Pancreas (tissue), 10 donors: Measurements from ENCODE around the gene ZNF280D. TPM values are rescaled to one million over a fixed set of nuclear protein-coding genes. Genes with fewer than 3 reads are reported as not detected.

Experiments
- ATAC-seq, 4 donors: fragments of 200-7000 bp; cut with Tn5 transposase; one replicate each; pipeline versions ENCODE4 v1.8.0 to v1.9.1; 2020; ENCODE audit warnings: mild to moderate bottlenecking in 4 of 4, moderate library complexity in 4 of 4
- DNase-seq, 6 donors: peaks; one replicate each; pipeline ENCODE4 v3.0.0-alpha.2; 2020
- FAIRE-seq: peaks from 2 replicates; lab custom pipeline; 2012; peaks lifted over from hg19 to GRCh38; lab: Jason Lieb, UNC
- H3K27ac ChIP-seq, 4 donors: fragments of 200-600 bp; sonication (generic); 1 replicate in 3 of 4; 2 replicates in 1 of 4; pipeline versions ENCODE4 v1.5.0 to v1.8.0; 2020
- H3K27me3 ChIP-seq, 4 donors: fragments of 200-600 bp; one replicate each; pipeline ENCODE4 v1.8.0; 2021
- H3K36me3 ChIP-seq, 3 donors: fragments of 200-600 bp; sonication (generic) in 1 of 3; one replicate each; pipeline versions ENCODE4 v1.5.0 to v1.8.0; 2020 to 2021
- H3K4me1 ChIP-seq, 3 donors: fragments of 200-600 bp; one replicate each; pipeline ENCODE4 v1.8.0; 2021
- H3K4me3 ChIP-seq, 4 donors: fragments of 200-600 bp; sonication (generic) in 2 of 4; one replicate each; pipeline versions ENCODE4 v1.5.0 to v1.8.0; 2020 to 2021
- H3K9me3 ChIP-seq, 4 donors: fragments of 200-600 bp; one replicate each; pipeline ENCODE4 v1.8.0; 2021
- CTCF ChIP-seq, 4 donors: fragments of 200-600 bp; sonication (generic) in 3 of 4; IDR thresholded peaks; one replicate each; pipeline versions ENCODE4 v1.5.0 to v1.8.0; 2021; ENCODE audit warnings: antibody characterized with exemption in 4 of 4
- WGBS, 2 donors: extraction: QIAGEN DNeasy Blood & Tissue Kit; methylation state at CpG; one replicate each; pipeline ENCODE4 v1.1.7; 2013; 5-methylcytosine and 5-hydroxymethylcytosine counted together
- intact Hi-C, 3 donors: fragments of 100-400 bp; cut with DNase I; formaldehyde crosslinking; loops; one replicate each; pipeline versions ENCODE4 v1.11.1 to v1.14.2; 2022
- polyA plus RNA-seq, 2 donors: library from polyadenylated mRNA; stranded (reverse); fragments of 200-250 nt; gene quantifications; one replicate each; pipeline ENCODE4 v1.2.3, GENCODE V29; 2013
- total RNA-seq, 6 donors: library from RNA; stranded (reverse); fragmentation: NEBNext Ultra II Directional in 4 of 6; extraction: Animal tissue kit (Norgen Biotek cat#: 25700) in 4 of 6; gene quantifications; one replicate each; pipeline versions ENCODE4 v1.2.1 to v1.2.4, GENCODE V29; 2021 to 2023
- donor health status: healthy with polysubstance abuse.
- donor health status: DM: no; HTN: no; CAD: no; lungs with moderate emphysema.
- donor health status: DM: no; HTN: no; CAD: no.
- donor health status: control.
- donor health status: control.
- donor health status: Bipolar disorder and iron deficiency.
- donor health status: DM: yes; HTN: yes; CAD: no.
- donor health status: DM: no; HTN: no; CAD: no.
- donor health status: DM: no; HTN: no; CAD: no.
- donor health status: DM: yes; HTN: yes; CAD: no.

The ZNF280D gene
- total and polyA plus RNA-seq, 8 donors, result 13.9 to 31.6 (median 23.1) TPM

- whole genome bisulfite sequencing, 2 donors, result 53 to 57% methylated on average over 2 of the region's 2 CpGs
- no peaks in the 10 kb centered on the region for H3K27me3 ChIP-seq
- intact Hi-C loops, result no loop called here
- ATAC-seq (no peak), DNase-seq (no peak), FAIRE-seq (no peak)
- H3K4me3 ChIP-seq, result no peak overlapping the region
- H3K27ac ChIP-seq, result no peak overlapping the region
- H3K36me3 ChIP-seq, result no peaks in the 10 kb centered on the region
- no peaks in the 10 kb centered on the region for H3K9me3 ChIP-seq
- no peak for TF ChIP-seq CTCF (IDR thresholded peaks at IDR 0.05)
- H3K4me1 ChIP-seq, result no peaks in the 10 kb centered on the region
Measured at GRCh38 chr15:56619887-56620286, 113.4 kb downstream of the ZNF280D start.

DNA sequence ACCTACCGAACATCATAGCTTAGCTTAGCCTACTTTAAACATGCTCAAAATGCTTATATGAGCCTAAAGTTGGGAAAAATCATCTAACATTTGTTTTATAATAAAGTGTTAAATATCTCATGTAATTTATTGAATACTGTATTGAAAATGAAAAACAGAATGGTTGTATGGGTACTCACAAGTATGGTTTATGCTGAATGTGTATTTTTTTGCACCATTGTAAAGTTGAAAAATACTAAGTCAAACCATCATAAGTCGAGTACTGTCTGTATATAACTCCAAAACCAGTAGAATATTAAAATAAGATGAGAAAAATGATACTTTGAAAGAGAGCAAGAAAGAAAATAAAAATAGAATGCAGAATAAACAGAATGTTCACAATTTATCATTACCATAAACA is 115.7 kb downstream of the ZNF280D start:
- Histone ChIP-seq H3K36me3 (no peaks in the 10 kb centered on the region), H3K27me3 (no peaks in the 10 kb centered on the region), H3K4me1 (no peaks in the 10 kb centered on the region), H3K4me3 (no peak overlapping the region), H3K9me3 (no peaks in the 10 kb centered on the region), H3K27ac (no peak overlapping the region)
- DNase-seq (no peak), ATAC-seq (no peak), FAIRE-seq (no peak)
- WGBS, 2 donors, result 85 to 91% methylated on average over 2 of the region's 2 CpGs
- intact Hi-C loops, result no loop called here
- TF ChIP-seq CTCF (IDR thresholded peaks at IDR 0.05), result no peak

DNA sequence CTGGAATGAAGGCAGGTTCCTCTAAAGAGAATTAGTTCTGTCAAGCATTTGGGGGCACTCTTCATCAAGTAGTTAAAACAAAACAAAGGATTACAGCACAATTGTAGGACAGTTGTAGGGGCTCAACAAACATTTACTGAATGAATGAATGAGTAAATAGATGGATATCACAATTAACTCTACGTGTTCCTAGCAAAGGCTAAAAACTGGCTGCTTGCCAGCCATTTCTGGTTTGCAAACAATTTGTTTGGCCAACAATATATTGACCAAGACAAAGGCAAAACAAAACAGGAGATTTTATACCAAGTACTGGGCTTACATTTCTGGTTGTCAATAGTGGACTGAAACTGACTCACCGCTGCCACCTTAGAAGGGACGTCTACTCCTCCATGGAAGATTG is 116.8 kb downstream of the ZNF280D start:
- DNase-seq (no peak), ATAC-seq (no peak), FAIRE-seq (no peak)
- H3K36me3 ChIP-seq, result no peaks in the 10 kb centered on the region
- WGBS, 2 donors, result 63 to 67% methylated on average over 3 of the region's 3 CpGs
- intact Hi-C loops, result no loop called here
- H3K27ac ChIP-seq, result no peak overlapping the region
- no peak for TF ChIP-seq CTCF (IDR thresholded peaks at IDR 0.05)
- H3K9me3 ChIP-seq, result no peaks in the 10 kb centered on the region
- no peaks in the 10 kb centered on the region for H3K4me1 ChIP-seq
- no peaks in the 10 kb centered on the region for H3K27me3 ChIP-seq
- H3K4me3 ChIP-seq, result no peak overlapping the region

DNA sequence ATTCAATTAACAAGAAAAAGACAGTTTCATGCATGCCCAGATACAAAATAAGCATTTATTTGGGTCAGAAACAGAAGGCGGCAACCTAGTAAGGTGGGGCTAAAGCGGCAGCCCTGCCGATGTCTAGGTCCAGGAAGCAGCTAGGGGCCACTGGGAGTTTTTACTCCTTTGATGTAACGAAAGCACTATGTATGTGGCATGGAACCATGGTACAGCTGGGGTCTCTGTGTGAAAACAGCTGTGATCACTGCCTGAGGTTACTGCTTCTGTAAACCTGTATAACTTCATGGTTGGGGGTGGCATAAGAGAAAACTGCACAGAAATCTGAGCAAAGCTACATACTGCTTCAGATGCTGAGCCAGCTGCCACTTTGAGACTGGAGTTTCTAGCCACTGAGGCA is 119.5 kb downstream of the ZNF280D start:
- Histone ChIP-seq H3K4me1 (no peaks in the 10 kb centered on the region), H3K36me3 (no peaks in the 10 kb centered on the region), H3K27me3 (no peaks in the 10 kb centered on the region), H3K4me3 (no peak overlapping the region), H3K27ac (no peak overlapping the region), H3K9me3 (no peaks in the 10 kb centered on the region)
- FAIRE-seq (no peak), ATAC-seq (no peak), DNase-seq (no peak)
- no peak for TF ChIP-seq CTCF (IDR thresholded peaks at IDR 0.05)
- intact Hi-C loops, result no loop called here
- WGBS, 2 donors, result 92 to 97% methylated on average over 4 of the region's 4 CpGs

- no peak for ATAC-seq
- WGBS, 2 donors, result 37 to 83% methylated on average over 1 of the region's 1 CpG
Measured at GRCh38 chr15:56608993-56609392, 124.3 kb downstream of the ZNF280D start.

More at GRCh38 chr15:56608993-56609392, 124.3 kb downstream of the ZNF280D start:
- H3K27ac ChIP-seq, result no peak overlapping the region
- TF ChIP-seq CTCF (IDR thresholded peaks at IDR 0.05), result no peak
- no peaks in the 10 kb centered on the region for H3K27me3 ChIP-seq
- DNase-seq, result no peak
- intact Hi-C loops, result no loop called here
- no peak for FAIRE-seq
- no peak overlapping the region for H3K4me3 ChIP-seq
- no peaks in the 10 kb centered on the region for H3K9me3 ChIP-seq
- no peaks in the 10 kb centered on the region for H3K4me1 ChIP-seq
- H3K36me3 ChIP-seq, result no peaks in the 10 kb centered on the region
